Adrenal gland (tissue), 5 donors: ENCODE measurements around the gene GLRX.

ENCODE experiments used
- CTCF ChIP-seq, 6 experiments: fragments of 450-650 bp in 4 of 6; fragments of 200-600 bp in 2 of 6; sonication (generic) in 1 of 6; IDR thresholded peaks; 1 replicate in 5 of 6; 2 replicates in 1 of 6; pipeline versions ENCODE4 v1.5.1 to v1.8.0; 2016 to 2021; ENCODE audit warnings: antibody characterized with exemption in 6 of 6, mild to moderate bottlenecking in 2 of 6, moderate library complexity in 1 of 6
- POLR2A ChIP-seq, 2 donors: fragments of 450-650 bp; IDR thresholded peaks; one replicate each; pipeline ENCODE4 v1.6.1; 2017; ENCODE audit warnings: antibody characterized with exemption in 2 of 2, mild to moderate bottlenecking in 2 of 2, moderate library complexity in 1 of 2
- donor health status: DM: no; HTN: no; CAD: no.

GRCh38 chr5:95856501-95856981, 34.0 kb upstream of the GLRX start:
- no peak for TF ChIP-seq CTCF (IDR thresholded peaks at IDR 0.05)
- TF ChIP-seq POLR2A (IDR thresholded peaks at IDR 0.05), result no peak
